Fibroblast of the aortic adventitia (primary cell): Measurements from ENCODE around the gene ACTR3C. TPM values are rescaled to one million over a fixed set of nuclear protein-coding genes. Genes with fewer than 3 reads are reported as not detected.

Experiments
- DNase-seq: peaks from one replicate; pipeline ENCODE4 v3.0.0-alpha.2; 2010; ENCODE audit warnings: low read depth
- H3K4me3 ChIP-seq: 2 replicates; pipeline ENCODE4 v1.5.1; 2011; ENCODE audit warnings: low read depth, mild to moderate bottlenecking, control low read depth, low read length, moderate library complexity
- total RNA-seq: library from RNA; depleted of rRNA; stranded (reverse); fragments of >200 nt; gene quantifications from 2 replicates; pipeline ENCODE4 v1.2.3, GENCODE V29; 2012; ENCODE audit warnings: low replicate concordance
- TF ChIP-seq, protein P1 (sequence below): IDR thresholded peaks from 2 replicates; pipeline ENCODE4 v1.5.1; 2011; ENCODE audit warnings: mild to moderate bottlenecking, low read length, control low read depth, inconsistent platforms; ENCODE audit not compliant: insufficient read depth

ACTR3C gene
- total RNA-seq, 1 donor, result 0.54 TPM

GRCh38 chr7:150358433-150358832, 35.1 kb upstream of the ACTR3C start:
- H3K4me3 ChIP-seq, result no peak overlapping the region
- DNase-seq, result no peak
- TF ChIP-seq, protein P1, sequence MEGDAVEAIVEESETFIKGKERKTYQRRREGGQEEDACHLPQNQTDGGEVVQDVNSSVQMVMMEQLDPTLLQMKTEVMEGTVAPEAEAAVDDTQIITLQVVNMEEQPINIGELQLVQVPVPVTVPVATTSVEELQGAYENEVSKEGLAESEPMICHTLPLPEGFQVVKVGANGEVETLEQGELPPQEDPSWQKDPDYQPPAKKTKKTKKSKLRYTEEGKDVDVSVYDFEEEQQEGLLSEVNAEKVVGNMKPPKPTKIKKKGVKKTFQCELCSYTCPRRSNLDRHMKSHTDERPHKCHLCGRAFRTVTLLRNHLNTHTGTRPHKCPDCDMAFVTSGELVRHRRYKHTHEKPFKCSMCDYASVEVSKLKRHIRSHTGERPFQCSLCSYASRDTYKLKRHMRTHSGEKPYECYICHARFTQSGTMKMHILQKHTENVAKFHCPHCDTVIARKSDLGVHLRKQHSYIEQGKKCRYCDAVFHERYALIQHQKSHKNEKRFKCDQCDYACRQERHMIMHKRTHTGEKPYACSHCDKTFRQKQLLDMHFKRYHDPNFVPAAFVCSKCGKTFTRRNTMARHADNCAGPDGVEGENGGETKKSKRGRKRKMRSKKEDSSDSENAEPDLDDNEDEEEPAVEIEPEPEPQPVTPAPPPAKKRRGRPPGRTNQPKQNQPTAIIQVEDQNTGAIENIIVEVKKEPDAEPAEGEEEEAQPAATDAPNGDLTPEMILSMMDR, result no peak

DNA sequence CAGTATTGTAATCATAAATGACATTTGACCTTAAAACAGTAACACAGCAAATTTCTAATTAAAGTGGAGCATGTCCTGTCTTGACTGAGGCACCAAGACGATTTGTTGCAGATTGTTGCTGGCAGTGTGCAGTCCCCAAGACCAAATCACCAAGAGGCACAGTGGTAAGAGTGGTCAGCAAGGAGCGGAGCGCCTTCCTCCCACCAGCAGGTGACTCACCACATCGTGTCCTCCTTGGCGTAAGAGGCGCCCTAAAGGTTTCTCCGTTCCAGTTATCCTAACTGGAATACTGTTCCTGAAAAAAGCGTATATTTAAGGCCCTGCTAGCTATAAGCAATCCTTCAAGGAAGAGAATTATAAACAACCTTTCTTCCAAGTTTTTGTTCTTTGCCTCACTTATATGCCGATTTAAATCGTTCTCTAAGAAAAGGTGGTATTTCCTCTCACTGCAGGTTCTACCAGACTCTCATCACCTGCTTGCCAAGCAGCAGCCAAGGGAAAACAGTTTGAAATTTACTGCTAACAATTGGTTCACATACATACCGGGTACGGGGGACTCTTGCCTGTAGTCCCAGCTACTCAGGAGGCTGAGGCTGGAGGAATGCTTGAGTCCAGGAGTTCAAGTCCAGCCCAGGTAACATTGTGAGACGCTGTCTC, 34.6 kb upstream of the ACTR3C start:
- no peak for DNase-seq
- H3K4me3 ChIP-seq, result no peak overlapping the region
- TF ChIP-seq, protein P1, result no peak

DNA sequence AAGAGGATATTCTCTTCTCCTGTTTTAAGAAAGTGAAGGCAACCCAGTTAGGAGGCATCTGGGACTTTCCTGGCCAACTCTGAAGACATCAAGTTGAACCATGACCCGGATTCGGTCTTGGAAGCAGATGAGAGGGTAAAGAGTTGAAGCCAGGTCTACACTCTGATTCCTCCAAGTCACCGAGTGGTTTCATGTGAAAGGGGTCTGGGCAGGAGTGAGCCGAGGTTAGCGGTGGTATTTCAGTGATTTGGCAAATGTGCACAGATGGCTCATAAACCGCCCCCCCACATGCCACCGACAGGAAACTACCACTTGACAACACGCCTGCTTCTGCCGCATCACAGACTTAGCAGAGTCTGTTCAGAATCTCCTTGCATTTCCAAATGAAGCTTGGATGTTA, 33.9 kb upstream of the ACTR3C start:
- TF ChIP-seq, protein P1, result no peak
- DNase-seq, result no peak

DNA sequence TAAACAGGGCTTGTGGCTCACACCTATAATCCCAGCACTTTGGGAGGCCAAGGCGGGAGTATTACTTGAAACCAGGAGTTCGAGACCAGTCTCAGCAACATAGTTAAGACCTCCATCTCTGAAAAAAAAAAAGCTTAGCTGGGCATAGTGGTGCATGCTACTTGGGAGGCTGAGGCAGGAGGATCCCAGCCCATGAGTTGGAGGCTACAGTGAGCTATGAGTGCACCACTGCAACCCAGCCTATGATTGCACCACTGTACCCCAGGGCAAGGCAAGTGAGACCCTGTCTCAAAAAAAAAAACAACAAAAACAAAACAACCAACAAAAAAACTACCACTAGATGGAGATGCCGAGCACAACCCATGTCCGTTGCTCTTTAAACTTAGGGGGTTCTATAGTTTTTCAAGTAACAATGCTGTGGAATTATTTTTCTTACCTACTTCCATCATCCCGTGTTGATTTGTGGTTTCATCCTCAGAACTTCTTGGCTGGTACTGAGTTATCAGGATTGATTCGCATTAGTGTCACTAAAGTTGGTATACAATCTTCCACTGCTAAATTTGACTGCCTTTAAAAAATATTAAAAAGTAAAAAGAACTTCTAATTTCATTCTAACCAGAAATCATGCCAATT, 33.0 kb upstream of the ACTR3C start:
- TF ChIP-seq, protein P1, result peak; percentile 76
- no peak overlapping the region for H3K4me3 ChIP-seq
- peak; percentile 59 for DNase-seq

More for the DNA sequence above, 33.9 kb upstream of the ACTR3C start:
- H3K4me3 ChIP-seq, result no peak overlapping the region

DNA sequence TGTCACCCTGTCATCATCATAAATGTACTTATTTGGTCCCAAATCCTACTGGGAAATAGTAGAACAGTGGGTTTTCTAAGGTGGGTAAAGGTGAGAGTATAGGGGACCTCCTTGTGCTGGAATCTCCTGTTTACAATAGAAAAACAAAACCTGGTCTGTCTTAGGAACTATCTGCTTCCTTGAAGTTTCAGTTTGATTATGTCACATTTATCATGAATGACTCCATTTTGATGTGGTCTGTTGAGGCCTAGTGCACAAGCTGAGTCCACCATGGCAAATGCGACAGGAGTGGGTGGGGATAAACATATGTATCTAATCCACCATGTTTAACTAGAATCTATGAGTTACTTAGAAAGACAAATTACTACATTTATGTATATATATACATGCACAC, 32.3 kb upstream of the ACTR3C start:
- no peak for DNase-seq
- TF ChIP-seq, protein P1, result no peak
- no peak overlapping the region for H3K4me3 ChIP-seq

DNA sequence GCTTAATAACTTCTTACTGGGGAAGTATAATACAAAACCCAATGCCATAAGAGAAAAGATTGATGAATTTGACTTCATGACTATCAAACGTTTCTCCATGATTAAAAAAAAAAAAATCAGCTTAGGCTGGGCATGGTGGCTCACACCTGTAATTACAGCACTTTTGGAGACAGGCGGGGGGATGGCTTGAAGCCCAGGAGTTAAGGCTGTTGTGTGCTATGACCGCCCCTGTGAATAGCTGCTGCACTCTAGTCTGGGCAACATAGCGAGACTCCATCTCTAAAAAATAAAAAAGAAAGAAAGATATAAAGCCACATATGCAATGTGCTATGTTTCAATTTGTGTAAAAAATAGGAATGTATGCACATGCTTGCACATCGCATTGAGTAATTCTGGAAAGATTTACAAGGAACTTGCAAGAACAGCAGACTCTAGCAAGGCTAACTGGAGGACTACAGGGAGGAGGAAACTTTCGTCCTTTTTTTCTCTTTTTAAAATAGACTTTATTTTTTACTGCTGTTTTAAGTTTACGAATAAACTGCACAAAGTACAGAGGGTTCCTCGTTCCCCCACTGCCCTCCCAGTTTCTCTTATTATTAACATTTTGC, 28.3 kb upstream of the ACTR3C start:
- no peak overlapping the region for H3K4me3 ChIP-seq
- DNase-seq, result no peak
- TF ChIP-seq, protein P1, result no peak
